Middle frontal gyrus (tissue), 1 donor: ENCODE measurements around the gene SUN3.

Source experiments
- DNase-seq: peaks from one replicate; pipeline ENCODE4 v3.0.0-alpha.2; 2015; ENCODE audit warnings: low spot score; ENCODE audit errors: extremely low spot score

The SUN3 gene, protein sequence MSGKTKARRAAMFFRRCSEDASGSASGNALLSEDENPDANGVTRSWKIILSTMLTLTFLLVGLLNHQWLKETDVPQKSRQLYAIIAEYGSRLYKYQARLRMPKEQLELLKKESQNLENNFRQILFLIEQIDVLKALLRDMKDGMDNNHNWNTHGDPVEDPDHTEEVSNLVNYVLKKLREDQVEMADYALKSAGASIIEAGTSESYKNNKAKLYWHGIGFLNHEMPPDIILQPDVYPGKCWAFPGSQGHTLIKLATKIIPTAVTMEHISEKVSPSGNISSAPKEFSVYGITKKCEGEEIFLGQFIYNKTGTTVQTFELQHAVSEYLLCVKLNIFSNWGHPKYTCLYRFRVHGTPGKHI

GRCh38 chr7:48028938-48029337 lies at the start of gene SUN3:
SUN3 (minus strand) TSS chr7:48029107; CDS start chr7:48028938, 169 bp downstream.
- no peak for DNase-seq

GRCh38 chr7:48078470-48078869 lies 49.6 kb upstream of the SUN3 start:
- DNase-seq: no peak

DNA sequence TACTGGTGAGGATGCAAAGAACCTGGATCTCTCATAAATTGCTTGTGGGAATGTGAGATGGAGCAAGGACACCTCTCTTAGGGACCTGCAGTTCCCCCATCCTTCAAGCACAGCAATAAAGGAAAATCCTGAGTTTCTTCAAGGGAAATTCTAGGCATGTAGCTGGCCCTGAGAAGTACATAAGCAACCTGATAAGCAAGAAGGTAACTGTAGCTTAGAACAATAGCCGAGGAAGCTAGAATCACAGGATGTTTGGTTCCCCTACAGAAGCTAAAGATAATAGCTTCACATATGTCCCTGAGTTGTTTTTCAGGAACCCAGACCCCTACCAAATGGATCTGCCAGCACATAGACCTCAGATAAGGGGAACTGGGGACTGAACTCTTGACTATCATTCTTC lies 48.5 kb upstream of the SUN3 start:
- DNase-seq: no peak

GRCh38 chr7:48074204-48074654 lies 45.3 kb upstream of the SUN3 start:
- DNase-seq: no peak

GRCh38 chr7:48067475-48067874 lies 38.6 kb upstream of the SUN3 start:
- DNase-seq: no peak

DNA sequence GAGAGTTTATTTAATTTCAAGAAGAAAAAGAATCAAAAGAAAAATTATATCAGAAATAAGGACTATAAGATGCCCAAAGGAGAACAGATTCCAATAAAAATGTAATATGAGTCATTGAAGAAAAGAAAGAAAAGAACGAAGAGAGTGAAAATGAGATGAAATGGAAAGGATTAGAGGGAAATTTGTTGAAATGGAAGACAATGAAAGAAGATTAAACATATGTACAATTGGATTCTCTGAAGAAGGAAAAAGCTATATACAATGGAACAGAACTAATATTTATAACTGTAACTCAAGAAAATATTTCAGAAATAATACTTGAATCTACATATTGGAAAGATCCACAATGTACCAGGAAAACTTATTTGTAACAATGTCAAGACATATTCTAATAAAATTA lies 35.1 kb upstream of the SUN3 start:
- DNase-seq: no peak

DNA sequence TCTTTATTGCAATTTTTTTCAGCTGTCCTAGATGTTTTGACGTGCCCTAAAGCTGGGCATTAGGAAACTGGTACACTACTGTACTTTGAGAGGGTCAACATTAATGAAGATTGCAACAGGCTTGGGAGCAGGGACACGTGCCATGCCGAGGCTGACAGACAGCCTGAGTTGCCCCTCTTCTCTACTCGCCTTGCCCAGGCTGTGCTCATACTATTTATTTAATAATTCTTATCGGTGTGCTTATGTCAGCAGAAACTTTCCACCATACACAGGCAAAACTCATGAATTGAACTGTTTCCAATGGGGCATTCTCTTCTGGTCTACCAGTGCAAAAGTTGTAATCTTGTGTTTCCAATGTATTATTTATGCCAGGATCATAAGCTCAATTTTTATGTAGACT lies 30.8 kb upstream of the SUN3 start:
- DNase-seq: no peak

GRCh38 chr7:48058990-48059389 lies 30.1 kb upstream of the SUN3 start:
- no peak for DNase-seq

DNA sequence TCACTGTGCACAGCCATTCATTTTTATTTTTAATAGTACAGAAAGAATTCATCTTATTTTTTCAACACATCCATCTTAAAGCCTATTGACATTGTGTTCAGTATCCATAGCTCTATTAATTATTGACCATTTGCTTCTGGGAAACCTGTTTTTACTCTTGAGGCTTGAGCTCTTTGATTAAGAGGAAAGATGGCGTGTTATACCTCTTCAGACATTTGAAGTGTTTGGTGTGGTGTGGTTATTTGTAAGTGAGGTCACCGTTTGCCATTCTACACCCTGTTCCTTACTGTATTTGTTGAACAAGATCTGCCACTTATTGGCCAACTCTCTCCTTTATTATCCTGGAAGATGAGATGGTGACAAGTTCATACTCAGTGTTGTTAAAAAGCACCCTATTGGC lies 24.8 kb upstream of the SUN3 start:
- DNase-seq: no peak

DNA sequence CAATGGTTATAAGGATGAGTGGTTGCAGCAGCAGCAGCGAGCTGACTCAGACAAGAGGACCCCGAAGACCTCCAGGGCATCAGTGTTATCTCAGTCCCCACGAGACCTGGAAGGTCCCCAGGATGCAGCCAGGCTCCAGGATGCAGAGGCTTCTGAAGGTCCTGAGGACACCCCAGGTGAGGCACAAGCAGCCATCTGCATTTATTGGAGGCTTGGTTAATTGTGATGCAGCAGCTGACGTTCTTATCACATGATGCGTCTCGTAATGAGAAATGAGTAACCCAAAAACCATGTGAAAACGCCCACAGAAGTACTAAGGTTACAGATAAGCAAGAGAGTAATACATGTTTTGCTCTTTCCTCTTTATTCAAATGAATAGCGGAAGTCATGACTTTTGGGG lies 23.8 kb upstream of the SUN3 start:
- DNase-seq: no peak

DNA sequence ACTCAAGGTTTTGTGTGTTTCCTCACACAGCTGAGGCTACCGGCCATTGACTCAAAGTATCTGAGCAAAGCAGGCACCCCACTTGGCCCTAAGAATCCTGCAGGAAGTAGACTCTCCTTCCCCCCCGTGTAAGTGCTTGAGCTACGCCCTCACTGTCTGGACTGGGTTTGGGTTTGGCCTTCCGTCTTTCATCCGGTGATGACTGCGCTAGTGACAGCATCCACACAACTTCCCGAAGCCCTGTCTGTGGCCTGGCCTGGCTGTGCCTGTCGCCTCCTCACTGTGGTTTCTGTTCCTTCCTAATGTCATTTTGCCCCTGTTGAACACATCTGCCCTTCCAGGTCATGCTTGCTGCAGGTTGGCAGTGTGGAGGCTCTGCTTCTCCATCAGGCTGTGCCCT lies 20.9 kb upstream of the SUN3 start:
- DNase-seq: no peak

GRCh38 chr7:48048113-48048512 lies 19.2 kb upstream of the SUN3 start:
- no peak for DNase-seq

DNA sequence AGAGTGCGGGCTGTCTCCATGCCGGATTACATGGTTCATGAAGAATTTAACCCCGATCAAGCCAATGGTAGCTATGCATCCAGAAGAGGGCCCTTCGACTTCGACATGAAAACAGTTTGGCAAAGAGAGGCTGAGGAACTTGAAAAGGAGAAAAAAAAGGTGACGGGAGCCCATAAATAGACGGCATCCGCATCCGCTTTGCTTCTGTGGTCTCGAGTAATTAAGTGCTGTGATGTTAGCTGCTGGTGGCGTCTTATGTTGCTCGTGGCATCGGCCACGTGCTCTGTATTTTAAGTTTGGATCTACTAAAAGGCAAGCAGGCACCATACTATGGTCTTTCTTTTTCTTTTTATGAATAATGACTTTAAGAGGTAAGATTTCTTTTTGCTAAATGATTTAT lies 17.6 kb upstream of the SUN3 start:
- DNase-seq: no peak

DNA sequence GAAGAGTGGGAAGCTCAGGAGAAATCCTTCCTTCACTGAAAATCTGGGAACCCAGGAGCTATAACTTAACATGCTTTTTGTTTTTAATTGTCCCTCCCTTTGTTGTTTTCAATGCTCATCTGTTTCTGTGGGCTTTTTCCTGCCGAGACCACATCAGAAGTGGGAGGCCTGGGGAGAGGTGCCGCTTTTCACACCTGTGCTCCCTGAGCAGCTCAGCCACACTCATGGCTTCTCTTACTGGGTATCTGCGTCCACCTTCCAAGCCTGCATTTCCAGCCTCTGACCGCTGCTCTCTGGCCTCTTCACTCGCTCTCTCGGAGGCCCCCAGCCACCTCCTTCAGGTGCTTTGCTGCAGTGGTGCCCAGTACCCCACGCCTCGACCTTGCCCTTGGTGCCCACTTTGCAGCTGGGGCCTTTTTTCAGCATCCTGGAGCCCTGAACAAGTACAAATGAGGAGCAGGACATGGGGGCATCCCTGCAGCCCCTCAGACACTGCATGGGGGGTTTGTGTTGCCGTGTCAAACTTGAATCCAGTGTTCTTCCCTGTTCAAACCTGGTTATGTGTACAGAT lies 16.4 kb upstream of the SUN3 start:
- no peak for DNase-seq

DNA sequence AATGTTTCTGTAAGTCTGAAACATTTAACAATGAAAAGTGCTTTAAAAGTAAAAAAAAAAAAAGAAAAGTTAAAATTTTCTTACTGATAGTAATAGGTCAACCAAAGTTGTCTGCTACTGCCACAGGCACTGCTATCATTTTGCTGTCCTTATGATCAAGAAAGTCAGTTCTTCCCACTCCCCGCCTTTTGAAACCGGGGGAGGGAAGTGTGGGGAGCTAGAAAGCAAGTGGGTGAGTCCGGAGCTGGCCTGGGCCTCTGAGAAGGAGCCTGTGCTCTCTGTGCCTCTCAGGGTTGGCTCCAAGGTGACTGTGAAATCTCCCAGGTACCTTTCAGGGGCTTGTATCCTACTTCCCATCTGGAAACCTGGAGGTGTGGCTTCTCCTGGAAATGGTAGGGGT lies 13.7 kb upstream of the SUN3 start:
- no peak for DNase-seq

DNA sequence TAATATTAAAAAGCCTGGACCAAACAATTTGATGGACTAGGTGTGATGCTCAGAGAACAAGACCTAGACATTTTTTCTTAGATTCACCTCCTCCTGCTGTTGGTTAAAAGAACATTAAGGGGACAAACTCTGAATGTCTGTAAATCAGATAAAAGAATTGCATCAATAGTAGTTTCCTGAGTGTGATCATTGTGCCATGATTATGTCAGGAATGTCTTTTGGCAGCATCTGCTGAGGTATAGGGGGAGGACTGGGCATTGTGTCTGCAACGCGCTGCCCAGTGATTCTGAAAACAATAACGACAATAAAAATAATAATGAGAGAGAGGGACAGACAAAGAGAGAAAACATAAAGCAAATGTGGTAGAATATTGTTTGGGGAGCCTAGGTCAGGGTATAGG lies 13.3 kb upstream of the SUN3 start:
- DNase-seq: no peak

DNA sequence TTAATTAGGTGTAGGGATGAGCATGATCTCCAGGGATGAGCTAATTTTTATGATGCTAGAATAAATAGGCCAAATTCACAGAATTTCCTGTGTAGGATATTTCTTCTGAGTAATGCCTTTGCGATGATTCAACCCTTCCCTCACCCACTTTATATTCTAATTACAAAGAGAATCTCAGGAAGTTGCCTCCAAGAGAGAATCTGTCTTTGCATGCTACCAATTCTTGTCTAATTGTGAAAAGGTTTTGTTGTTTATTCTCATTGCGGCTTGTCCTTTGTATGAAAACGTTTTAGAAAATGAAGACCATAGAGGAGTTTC lies 12.7 kb upstream of the SUN3 start:
- no peak for DNase-seq

- DNase-seq: no peak
Measured at GRCh38 chr7:48040944-48041652, 12.2 kb upstream of the SUN3 start.

- DNase-seq: no peak
Measured at GRCh38 chr7:48038815-48039506, 10.1 kb upstream of the SUN3 start.

GRCh38 chr7:48035967-48036478 lies 7.1 kb upstream of the SUN3 start:
- no peak for DNase-seq

- peak; percentile 70 for DNase-seq
Measured at GRCh38 chr7:48035301-48035966, 6.5 kb upstream of the SUN3 start, which contains the start of gene C7orf57. C7orf57 (plus strand) TSS chr7:48035543; CDS start chr7:48036309, 766 bp downstream.
